Urothelium cell line (cell line): ENCODE results near the gene NEMF.
"Not testable (repeated sequence)": the region's sequence is repeated elsewhere in the genome, so short reads cannot be mapped to it uniquely, and the experiment has no call there.

Source experiments
- DNase-seq: peaks from one replicate; pipeline ENCODE4 v3.0.0; 2011; ENCODE audit warnings: low spot score, mixed read lengths
- FAIRE-seq: peaks from 2 replicates; lab custom pipeline; 2011; peaks lifted over from hg19 to GRCh38; lab: Jason Lieb, UNC

The NEMF gene

GRCh38 chr14:49849213-49849847 lies 3.3 kb downstream of the NEMF start:
- FAIRE-seq: no peak
- no peak for DNase-seq

DNA sequence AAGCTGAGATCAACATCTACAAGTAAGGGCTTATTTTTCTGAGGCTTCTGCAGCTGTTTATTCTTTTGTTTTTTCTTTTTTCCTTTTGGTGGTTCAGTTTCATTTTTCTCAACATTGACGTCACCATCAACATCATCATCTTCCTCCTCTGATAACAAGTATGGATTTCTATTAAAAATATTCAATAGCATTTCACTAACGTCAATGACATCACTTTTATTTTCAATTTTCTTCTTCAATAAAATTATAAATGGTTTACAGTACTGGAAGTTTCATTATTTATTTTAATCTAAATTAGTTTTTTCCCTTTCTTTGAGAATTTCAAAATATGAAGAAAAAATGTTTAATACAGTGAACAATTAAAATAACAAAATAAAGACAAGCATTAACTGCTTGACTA lies 23.9 kb downstream of the NEMF start:
- no peak for DNase-seq
- FAIRE-seq: no peak

- DNase-seq (no peak), FAIRE-seq (peak; percentile 40)
These were observed 32.4 kb downstream of the NEMF start for GRCh38 chr14:49820176-49820575.

GRCh38 chr14:49816844-49817243 lies 35.7 kb downstream of the NEMF start:
- no peak for FAIRE-seq
- no peak for DNase-seq

- not testable (repeated sequence) for DNase-seq, FAIRE-seq
These were observed 36.5 kb downstream of the NEMF start for GRCh38 chr14:49816118-49816517.

DNA sequence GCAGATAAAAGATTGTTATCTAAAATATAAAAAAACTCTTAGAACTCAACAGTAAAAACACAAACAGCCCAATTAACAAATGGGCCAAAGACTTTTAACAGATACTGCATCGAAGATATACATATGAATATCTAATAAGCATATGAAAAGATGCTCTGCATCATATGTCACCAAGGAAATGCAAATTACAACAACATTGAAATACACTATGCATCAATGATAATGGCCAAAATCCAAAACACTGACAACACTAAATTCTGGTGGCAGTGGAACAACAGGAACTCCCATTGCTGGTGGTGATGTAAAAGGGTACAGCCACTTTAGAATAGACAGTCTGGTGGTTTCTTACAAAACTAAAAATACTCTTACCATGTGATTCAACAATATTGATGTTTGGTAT lies 43.8 kb downstream of the NEMF start:
- DNase-seq: no peak
- no peak for FAIRE-seq

DNA sequence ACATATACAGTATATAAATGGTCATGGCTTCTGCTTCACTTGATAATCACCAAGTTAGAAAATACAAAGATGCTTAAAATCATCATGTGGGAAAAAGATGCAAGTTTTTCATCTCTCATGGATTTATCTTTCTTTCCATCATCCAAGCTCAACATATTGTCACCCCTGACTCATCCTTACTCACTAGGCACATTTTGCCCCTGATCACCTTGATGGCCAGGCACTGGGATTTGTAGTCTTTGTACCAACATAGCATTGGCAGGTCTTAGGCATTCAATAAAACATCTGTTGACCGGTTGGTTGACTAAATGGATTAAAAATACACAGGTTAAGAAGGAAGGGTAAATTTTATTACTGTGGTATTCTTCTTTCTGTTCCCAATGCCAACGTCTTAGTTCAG lies 56.6 kb downstream of the NEMF start:
- FAIRE-seq (no peak), DNase-seq (no peak)

GRCh38 chr14:49792618-49793017 lies 60.0 kb downstream of the NEMF start:
- FAIRE-seq: no peak

DNA sequence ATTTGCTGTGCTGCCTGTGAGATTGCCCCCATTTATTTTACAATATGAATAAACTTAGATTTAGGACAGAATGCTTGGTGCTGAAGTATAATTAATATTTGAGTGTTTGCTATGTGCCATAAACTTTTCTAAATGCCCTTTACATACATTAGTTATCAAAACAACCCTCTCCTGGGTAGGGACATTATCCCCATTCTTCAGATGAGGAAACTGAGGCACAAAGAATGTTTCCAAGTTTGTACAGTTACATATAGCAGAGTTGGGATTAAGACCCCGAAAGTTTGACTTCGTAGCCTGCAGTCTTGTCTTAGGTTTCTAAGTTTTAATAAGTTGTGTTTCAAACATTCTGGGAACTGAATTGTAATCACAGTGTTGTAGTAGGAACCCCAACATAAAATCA lies 66.3 kb downstream of the NEMF start:
- DNase-seq (no peak), FAIRE-seq (no peak)

More at GRCh38 chr14:49792618-49793017, 60.0 kb downstream of the NEMF start:
- no peak for DNase-seq

GRCh38 chr14:49783394-49784014 lies 69.1 kb downstream of the NEMF start:
- no peak for FAIRE-seq
- no peak for DNase-seq

DNA sequence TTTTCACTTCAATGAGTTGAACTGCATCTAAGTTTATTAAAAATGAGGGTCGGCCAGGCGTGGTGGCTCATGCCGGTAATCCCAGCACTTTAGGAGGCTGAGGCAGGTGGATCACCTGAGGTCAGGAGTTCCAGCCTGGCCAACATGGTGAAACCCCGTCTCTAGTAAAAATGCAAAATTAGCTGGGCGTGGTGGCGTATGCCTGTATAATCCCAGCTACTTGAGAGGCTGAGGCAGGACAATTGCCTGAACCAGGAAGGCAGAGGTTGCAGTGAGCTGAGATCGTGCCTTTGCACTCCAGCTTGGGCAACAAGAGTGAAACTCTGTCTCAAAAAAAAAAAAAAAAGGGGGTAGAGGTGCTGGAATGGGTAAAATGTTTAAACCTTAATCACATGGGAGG lies 71.5 kb downstream of the NEMF start:
- DNase-seq, FAIRE-seq: not testable (repeated sequence)

- no peak for DNase-seq
- FAIRE-seq: no peak
These were observed 74.2 kb downstream of the NEMF start for GRCh38 chr14:49778421-49778820.

DNA sequence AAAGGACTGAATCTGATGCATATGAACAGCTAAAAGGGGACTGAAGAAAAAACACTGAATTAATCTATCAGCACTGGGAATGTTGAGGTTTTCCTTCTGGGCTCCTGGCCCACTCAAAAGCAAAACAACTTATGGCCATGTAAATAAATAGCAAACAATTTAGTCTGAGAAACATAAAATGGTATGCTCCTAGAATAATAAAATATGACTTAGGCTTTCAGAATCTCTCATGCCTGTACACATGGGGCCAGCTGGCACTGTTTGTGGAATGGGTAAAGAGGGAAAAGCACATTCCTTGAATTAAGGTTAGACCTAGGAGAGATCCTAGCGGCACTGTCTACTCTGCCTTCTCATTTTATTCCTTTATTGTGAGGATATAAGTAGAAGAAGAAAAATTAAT lies 78.5 kb downstream of the NEMF start:
- FAIRE-seq: no peak
- no peak for DNase-seq

- FAIRE-seq, DNase-seq: not testable (repeated sequence)
These were observed 80.9 kb downstream of the NEMF start for GRCh38 chr14:49771691-49772090.

DNA sequence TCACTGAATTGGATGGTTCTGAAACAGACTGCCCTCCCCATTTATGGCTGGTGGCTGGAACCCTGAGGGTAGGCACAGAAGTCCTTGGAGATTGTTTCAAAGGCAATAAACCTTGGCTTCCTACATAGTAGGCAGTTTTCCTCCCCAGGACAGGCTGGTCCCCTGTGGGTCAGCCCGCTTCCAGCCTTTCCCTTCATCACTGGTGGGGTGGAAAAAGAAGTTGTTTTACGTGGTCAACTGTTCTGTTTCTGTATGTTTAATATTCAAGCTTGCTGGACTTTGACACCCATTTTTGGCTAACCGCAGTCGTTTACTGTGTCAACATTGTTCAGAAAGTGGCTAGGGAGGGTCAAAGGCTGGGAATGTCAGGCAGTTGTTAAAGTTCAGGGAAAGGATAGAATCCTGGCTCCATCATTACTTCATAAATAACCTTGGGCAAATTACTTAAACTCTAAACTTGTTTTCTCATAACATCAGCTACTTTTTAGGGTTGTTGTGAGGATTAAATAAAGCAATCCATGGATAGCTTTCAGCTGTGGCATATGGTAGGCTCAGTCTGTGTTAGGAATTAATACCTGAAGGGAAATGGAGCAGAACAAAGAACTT lies 82.3 kb downstream of the NEMF start:
- FAIRE-seq: no peak
- DNase-seq: no peak

DNA sequence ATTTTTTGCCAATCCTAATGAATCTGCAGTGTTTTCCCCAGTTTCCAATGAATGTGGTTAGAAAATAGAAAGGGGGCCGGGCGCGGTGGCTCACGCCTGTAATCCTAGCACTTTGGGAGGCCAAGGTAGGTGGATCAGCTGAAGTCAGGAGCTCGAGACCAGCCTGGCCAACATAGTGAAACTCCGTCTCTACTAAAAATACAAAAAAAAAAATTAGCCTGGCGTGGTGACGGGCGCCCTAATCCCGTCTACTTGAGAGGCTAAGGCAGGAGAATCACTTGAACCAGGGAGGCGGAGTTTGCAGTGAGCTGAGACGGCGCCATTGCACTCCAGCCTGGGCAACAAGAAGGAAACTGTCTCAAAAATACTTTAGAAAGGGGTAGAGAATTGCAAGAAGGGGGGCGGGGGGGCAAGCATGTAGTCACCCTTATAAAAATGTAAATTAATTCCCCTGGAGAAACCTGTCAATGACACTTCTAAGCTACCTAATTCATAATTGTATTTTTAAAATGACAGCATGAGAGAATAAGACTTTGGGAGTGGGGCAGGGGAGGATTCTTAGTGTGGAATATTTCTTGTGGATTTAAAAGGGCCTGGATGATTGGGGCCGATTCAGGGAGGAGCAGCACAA lies 82.9 kb downstream of the NEMF start:
- FAIRE-seq (no peak), DNase-seq (no peak)

GRCh38 chr14:49769171-49769570 lies 83.4 kb downstream of the NEMF start:
- FAIRE-seq (no peak), DNase-seq (peak; percentile 27)

- FAIRE-seq: peak; percentile 93
- DNase-seq: peak; percentile 51
These were observed 84.1 kb downstream of the NEMF start for GRCh38 chr14:49768301-49769121.

DNA sequence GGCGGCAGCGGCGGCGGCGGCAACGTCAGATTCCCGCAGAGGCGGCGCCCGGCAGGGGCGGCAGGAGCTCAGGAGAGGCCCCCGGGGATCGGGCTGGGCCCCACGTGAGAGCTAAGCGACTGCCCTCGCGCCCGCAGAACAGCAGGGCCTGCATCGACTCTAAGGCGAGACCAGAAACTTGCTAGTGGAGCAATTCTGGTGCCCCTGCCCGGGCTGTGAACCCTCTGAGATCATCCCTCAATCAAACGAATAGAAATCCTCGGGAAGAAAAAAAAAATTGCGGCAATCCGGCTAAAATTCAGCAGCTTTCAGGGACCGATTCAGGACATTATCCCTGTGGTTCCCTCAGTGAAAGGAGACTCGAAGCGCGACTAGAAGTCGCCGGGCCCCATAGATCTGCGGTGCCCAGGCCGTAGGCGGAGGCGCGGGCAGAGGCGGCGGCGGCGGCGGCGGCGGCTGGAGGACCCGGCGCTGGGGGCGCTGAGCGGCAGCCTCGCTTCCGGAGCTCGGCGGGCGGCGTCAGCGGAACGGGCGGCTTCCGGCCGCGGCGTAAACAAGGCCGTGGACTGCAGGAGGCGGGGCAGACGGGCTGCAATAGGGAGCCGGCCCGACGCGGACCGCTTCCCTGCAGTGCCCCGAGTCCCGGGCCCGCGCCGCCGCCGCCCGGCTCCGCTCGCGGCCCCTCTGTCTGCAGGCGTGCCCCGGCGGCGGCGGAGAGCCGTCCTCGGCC lies 84.9 kb downstream of the NEMF start, which contains the start of gene KLHDC2:
Gene KLHDC2 (plus strand): TSS at position 583 of the 730 bp plus-strand sequence. CDS start 316 bp downstream, outside the sequence.
- peak; percentile 97 for DNase-seq

GRCh38 chr14:49767270-49767570 lies 85.4 kb downstream of the NEMF start:
- FAIRE-seq: peak; percentile 5
- no peak for DNase-seq

More for the DNA sequence above, 84.9 kb downstream of the NEMF start, which contains the start of gene KLHDC2:
- no peak for FAIRE-seq
